MM.1S (cell line): ENCODE measurements around the gene ADRM1.

Source experiments
- DNase-seq: peaks from one replicate; pipeline ENCODE4 v3.0.0-alpha.2; 2015
- H2AFZ ChIP-seq: fragments of 300-600 bp; sonication (generic); 2 replicates; pipeline ENCODE4 v1.6.0; 2016; ENCODE audit warnings: antibody characterized with exemption, low read length
- H3F3A ChIP-seq: fragments of 300-600 bp; sonication (generic); 2 replicates; pipeline ENCODE4 v1.6.1; 2016; ENCODE audit warnings: mild to moderate bottlenecking, antibody characterized with exemption, low read length, moderate library complexity, mixed read lengths; ENCODE audit not compliant: insufficient read depth
- H3K27ac ChIP-seq: fragments of 300-600 bp; sonication (generic); 2 replicates; pipeline ENCODE4 v1.5.1; 2016; ENCODE audit warnings: mild to moderate bottlenecking, low read length
- H3K27me3 ChIP-seq: fragments of 300-600 bp; sonication (generic); replicated peaks from 2 replicates; pipeline ENCODE4 v1.6.0; 2016; ENCODE audit warnings: low read length; ENCODE audit not compliant: insufficient read depth
- H3K36me3 ChIP-seq: fragments of 300-600 bp; sonication (generic); replicated peaks from 2 replicates; pipeline ENCODE4 v1.6.1; 2016; ENCODE audit warnings: mild to moderate bottlenecking, low read length, mixed read lengths; ENCODE audit not compliant: insufficient read depth
- H3K4me1 ChIP-seq: fragments of 300-600 bp; sonication (generic); 2 replicates; pipeline ENCODE4 v1.6.1; 2016; ENCODE audit warnings: low read length, mixed read lengths
- H3K4me2 ChIP-seq: fragments of 300-600 bp; sonication (generic); 2 replicates; pipeline ENCODE4 v1.6.0; 2016; ENCODE audit warnings: low read depth, low read length
- H3K4me3 ChIP-seq: fragments of 300-600 bp; sonication (generic); 2 replicates; pipeline ENCODE4 v1.5.1; 2016; ENCODE audit warnings: low read length, mixed read lengths
- H3K79me2 ChIP-seq: fragments of 300-600 bp; sonication (generic); 2 replicates; pipeline ENCODE4 v1.6.1; 2016; ENCODE audit warnings: mixed run types, low read length, mixed read lengths
- H3K9ac ChIP-seq: fragments of 300-600 bp; sonication (generic); 2 replicates; pipeline ENCODE4 v1.6.1; 2016; ENCODE audit warnings: low read length, mixed read lengths
- H3K9me2 ChIP-seq: fragments of 300-600 bp; sonication (generic); replicated peaks from 2 replicates; pipeline ENCODE4 v1.6.1; 2016; ENCODE audit warnings: mild to moderate bottlenecking, low read length, mixed read lengths; ENCODE audit not compliant: insufficient read depth
- H3K9me3 ChIP-seq: fragments of 300-600 bp; sonication (generic); replicated peaks from 2 replicates; pipeline ENCODE4 v1.6.1; 2016; ENCODE audit warnings: mild to moderate bottlenecking, low read length, mixed read lengths; ENCODE audit not compliant: insufficient read depth
- H4K20me1 ChIP-seq: fragments of 300-600 bp; sonication (generic); 2 replicates; pipeline ENCODE4 v1.6.1; 2016; ENCODE audit warnings: mild to moderate bottlenecking, low read length, moderate library complexity, mixed read lengths; ENCODE audit not compliant: insufficient read depth
- CTCF ChIP-seq: fragments of 300-600 bp; sonication (generic); IDR thresholded peaks from 2 replicates; pipeline ENCODE4 v1.5.1; 2016; ENCODE audit warnings: antibody characterized with exemption, low read length, mixed read lengths
- EZH2 ChIP-seq: fragments of 300-600 bp; sonication (generic); optimal IDR thresholded peaks from 2 replicates; pipeline ENCODE3; 2017; ENCODE audit warnings: low read depth, mild to moderate bottlenecking, antibody characterized with exemption, low read length, mixed read lengths
- EZH2phosphoT487 ChIP-seq: fragments of 300-600 bp; sonication (generic); IDR thresholded peaks from 2 replicates; pipeline ENCODE4 v1.6.1; 2018; ENCODE audit warnings: antibody characterized with exemption, low read length

ADRM1 gene

GRCh38 chr20:62286493-62287064, 16.2 kb upstream of the ADRM1 start:
- Histone ChIP-seq H3K4me2 (no peak overlapping the region), H3K9me2 (no peaks in the 10 kb centered on the region), H3K9me3 (no peaks in the 10 kb centered on the region), H3K27ac (no peak overlapping the region), H3K9ac (no peak overlapping the region), H3F3A (no peaks in the 10 kb centered on the region), H3K4me3 (no peak overlapping the region), H3K36me3 (no peaks in the 10 kb centered on the region), H3K4me1 (no peaks in the 10 kb centered on the region), H3K79me2 (no peaks in the 10 kb centered on the region), H2AFZ (no peak overlapping the region), H4K20me1 (no peaks in the 10 kb centered on the region), H3K27me3 (no peaks in the 10 kb centered on the region)
- DNase-seq, result no peak
- TF ChIP-seq EZH2 (no peak), EZH2phosphoT487 (no peak), CTCF (no peak)

- Histone ChIP-seq H3K79me2 (no peaks in the 10 kb centered on the region), H3F3A (no peaks in the 10 kb centered on the region), H3K27ac (no peak overlapping the region), H3K4me1 (no peaks in the 10 kb centered on the region), H2AFZ (no peak overlapping the region), H3K9me3 (no peaks in the 10 kb centered on the region), H3K36me3 (no peaks in the 10 kb centered on the region), H3K27me3 (no peaks in the 10 kb centered on the region), H3K4me2 (no peak overlapping the region), H3K9me2 (no peaks in the 10 kb centered on the region), H3K9ac (no peak overlapping the region), H3K4me3 (no peak overlapping the region), H4K20me1 (no peaks in the 10 kb centered on the region)
- TF ChIP-seq EZH2 (no peak), EZH2phosphoT487 (no peak), CTCF (no peak)
- DNase-seq, result no peak
Measured at GRCh38 chr20:62287129-62287528, 15.7 kb upstream of the ADRM1 start.

GRCh38 chr20:62287759-62288534, 14.8 kb upstream of the ADRM1 start:
- no peak for DNase-seq
- H3K9me2 ChIP-seq, result no peaks in the 10 kb centered on the region
- no peak overlapping the region for H3K4me2 ChIP-seq
- no peaks in the 10 kb centered on the region for H3K27me3 ChIP-seq
- TF ChIP-seq CTCF (no peak), EZH2 (no peak), EZH2phosphoT487 (no peak)
- H2AFZ ChIP-seq, result no peak overlapping the region
- H3K79me2 ChIP-seq, result no peaks in the 10 kb centered on the region
- H3K9me3 ChIP-seq, result no peaks in the 10 kb centered on the region
- no peaks in the 10 kb centered on the region for H3K36me3 ChIP-seq
- H3K27ac ChIP-seq, result no peak overlapping the region
- H4K20me1 ChIP-seq, result no peaks in the 10 kb centered on the region
- H3K4me1 ChIP-seq, result no peaks in the 10 kb centered on the region
- no peak overlapping the region for H3K4me3 ChIP-seq
- H3K9ac ChIP-seq, result no peak overlapping the region
- H3F3A ChIP-seq, result no peaks in the 10 kb centered on the region
